Measurements from ENCODE around the gene NPBWR2.

The NPBWR2 gene

GRCh38 chr20:64106981-64107735, at the start of gene NPBWR2:
NPBWR2 (minus strand) TSS chr20:64107565; CDS start chr20:64106831, 734 bp downstream.
- DNase-seq (ENCODE audit: low spot score) = no peak

GRCh38 chr20:64156136-64156885, 48.9 kb upstream of the NPBWR2 start:
- DNase-seq (ENCODE audit: low spot score) = no peak

DNA sequence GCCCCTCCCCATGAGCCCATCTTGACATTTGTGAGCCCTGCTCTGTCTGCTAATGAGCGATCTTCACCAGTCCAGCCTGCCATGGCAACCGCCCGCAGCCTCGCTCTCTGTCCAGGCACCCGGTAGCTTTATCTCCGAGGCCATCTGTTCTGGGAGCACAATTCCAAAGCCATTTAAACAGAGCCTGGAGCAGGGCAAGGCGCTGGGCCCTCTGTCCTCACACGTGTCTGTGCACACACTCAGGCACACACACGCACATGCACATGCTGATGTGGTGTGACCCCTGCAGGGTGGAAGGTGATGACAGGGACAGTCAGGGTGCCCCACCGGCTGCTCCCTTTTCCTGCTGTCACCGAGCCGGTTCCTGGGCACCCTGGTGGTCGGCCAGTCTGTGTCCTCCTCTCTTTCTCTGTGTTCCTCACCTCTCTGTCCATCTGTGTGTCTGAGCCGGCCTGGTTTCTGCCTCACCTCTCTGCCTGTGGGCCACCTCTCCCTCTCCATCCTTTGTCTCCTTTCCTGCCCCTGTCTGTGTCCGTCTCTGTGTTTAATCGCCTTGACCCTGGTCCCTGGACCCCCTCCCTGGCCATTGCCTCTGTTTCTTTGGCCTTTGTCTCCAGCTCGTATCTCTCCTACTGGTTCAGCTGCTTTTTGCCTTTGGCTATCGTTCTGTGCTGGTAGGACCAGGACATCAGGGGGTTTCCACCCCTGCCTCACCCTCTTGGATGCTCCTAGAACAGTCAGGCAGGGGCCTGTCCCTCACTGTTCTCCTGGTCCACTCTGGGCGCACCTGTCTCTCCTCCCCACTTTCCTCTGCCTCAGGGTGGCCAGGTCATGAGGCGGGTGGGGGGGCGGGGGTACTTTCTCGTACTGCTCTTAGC, 48.1 kb upstream of the NPBWR2 start:
- no peak for DNase-seq (ENCODE audit: low spot score)

GRCh38 chr20:64154590-64155257, 47.4 kb upstream of the NPBWR2 start:
- no peak for DNase-seq (ENCODE audit: low spot score)

DNA sequence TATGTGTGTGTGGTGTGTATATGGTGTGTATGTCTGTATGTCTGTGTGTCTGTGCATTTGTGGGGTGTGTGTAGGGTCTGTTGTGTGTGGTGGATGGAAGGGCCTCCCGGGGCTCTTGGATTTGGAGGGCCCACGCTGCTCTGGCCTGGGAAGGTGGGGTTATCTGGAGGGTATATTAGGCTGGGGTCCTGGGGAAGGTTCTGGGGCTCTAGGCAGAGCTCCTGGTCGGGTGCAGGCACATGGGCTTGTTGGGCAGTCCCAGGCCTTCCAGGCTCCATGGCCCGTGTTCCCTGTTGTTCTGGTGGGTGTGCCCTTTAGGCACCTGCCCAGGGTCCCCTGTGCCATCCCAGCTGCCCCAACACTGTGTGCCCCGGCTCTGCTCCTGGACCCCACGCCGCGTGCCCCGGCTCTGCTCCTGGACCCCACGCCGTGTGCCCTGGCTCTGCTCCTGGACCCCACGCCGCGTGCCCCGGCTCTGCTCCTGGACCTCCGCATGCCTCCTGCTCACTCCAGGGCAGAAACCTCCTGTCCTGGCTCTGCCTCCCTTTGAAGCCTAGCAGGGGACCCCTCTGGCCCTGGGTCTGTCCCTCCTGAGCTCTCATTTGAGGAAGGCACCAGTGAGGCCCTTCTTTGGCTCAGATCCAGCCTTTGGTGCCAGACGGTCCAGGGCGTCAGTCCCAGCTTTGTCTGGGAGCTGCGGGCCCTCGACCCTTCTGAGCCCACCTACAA, 46.7 kb upstream of the NPBWR2 start:
- no peak for DNase-seq (ENCODE audit: low spot score)

GRCh38 chr20:64153410-64153809, 46.0 kb upstream of the NPBWR2 start:
- DNase-seq (ENCODE audit: low spot score) = no peak

DNA sequence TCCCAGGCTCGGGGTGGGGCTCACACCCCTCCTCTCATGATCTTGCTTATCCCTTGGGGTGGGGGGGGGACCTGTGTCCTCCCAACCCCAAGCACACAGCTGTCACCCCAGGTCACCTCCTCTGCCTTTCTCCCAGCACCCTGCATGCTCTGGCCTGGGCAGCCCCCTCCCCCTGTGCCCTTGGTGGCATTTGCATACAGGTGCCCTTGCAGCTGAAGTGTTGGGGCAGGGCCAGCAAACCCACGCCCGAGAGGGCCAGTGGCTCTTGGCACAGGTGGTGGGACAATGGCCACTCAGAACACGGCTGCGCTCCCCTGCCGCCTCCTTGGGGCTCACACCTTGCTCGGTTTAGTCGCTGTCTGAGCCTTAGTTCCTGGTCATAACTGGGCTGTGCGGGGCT, 45.5 kb upstream of the NPBWR2 start:
- no peak for DNase-seq (ENCODE audit: low spot score)

DNA sequence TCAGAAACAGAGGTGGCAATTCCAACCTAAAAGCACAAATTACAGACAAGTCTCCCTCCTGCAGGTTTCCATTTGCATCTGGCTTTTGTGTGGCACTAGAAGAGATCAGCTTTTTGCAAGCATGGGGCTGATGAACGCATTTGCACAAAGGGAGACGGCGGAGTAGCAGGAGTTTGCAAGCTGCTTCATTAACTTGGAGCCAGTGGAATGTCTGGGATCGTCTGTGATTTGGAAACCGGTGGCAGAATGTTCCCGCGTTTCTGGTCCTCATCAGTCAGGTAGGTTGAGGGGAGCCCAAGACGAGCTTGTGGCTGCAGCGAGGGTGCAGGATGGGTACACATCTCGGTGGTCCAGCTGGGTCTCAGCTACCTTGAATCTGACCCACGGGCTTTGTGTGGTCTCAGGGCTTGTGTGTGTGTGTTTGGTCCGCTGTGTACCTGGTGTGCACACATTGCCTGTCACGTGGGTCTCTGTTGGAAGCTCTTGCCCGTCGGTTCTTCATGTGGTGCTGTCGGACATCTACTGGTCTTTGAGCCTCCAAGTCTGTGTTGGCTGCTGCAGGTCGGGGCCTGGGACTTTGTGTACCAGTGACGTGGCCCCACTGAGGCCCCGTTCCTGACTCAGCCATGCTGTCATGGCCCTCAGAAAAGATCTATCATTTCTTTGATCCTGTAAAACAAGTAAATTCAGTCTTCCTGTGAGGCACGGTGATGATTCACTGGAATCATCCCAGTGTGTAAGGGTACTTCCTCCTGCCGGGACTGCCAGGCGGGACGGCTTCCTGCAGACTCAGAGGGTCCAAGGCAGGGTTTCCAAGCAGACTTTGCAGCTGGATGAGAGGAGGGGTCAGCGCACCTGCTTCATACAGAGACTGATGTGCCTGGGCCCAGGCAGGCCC, 44.5 kb upstream of the NPBWR2 start:
- no peak for DNase-seq (ENCODE audit: low spot score)

GRCh38 chr20:64150756-64151632, 43.6 kb upstream of the NPBWR2 start:
- DNase-seq (ENCODE audit: low spot score) = no peak

DNA sequence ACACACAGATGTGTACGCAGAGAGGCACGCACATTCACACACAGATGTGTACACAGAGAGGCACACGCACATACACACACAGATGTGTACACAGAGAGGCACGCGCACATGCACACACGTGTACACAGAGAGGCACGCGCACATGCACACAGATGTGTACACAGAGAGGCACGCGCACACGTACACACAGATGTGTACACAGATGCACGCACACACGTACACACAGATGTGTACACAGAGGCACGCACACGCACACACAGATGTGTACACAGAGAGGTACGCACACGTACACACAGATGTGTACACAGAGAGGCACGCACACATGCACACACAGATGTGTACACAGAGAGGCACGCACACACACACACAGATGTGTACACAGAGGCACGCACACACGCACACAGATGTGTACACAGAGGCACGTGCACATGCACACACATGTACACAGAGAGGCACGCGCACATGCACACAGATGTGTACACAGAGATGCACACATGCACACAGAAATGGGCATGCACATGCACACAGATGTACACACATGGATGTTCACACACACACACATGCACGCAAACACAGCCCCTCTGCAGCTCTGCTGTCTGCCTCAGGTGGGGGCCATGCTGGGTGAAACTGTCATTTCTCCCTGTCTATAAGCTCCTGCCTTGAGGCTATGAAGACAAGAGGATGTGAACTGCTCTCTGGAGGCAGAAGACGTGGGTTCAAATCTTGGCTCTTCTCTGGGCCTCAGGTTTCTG, 42.6 kb upstream of the NPBWR2 start:
- DNase-seq (ENCODE audit: low spot score) = no peak

- no peak for DNase-seq (ENCODE audit: low spot score)
Measured at GRCh38 chr20:64149141-64149540, 41.8 kb upstream of the NPBWR2 start.

GRCh38 chr20:64148581-64148980, 41.2 kb upstream of the NPBWR2 start:
- no peak for DNase-seq (ENCODE audit: low spot score)

DNA sequence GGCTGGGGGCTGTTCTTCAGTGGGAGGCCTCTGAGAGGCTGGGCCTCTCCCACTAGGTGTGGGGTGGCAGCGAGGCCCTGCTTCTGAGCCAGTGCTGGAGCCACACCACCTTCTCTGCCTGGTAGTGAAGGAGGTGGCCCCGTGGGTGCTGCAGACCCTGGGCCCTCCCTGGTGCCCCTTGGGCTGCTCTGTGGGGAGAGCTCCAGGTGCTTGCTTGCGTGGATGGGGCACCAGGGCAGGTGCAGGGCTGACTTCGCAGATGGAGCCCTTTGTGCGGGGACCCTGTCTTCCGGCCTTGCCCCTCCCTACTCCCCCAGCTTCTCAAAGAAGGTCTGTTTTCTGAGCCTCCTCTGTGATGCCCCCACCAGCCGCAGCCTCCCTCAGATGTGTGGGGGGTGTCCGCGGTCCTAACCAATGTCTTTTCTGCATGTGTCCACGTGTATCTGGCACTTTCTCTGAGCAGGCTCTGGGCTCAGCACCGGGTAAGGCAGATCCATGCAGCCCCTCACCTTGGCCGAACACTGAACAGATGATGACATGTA, 39.6 kb upstream of the NPBWR2 start:
- DNase-seq (ENCODE audit: low spot score) = no peak

DNA sequence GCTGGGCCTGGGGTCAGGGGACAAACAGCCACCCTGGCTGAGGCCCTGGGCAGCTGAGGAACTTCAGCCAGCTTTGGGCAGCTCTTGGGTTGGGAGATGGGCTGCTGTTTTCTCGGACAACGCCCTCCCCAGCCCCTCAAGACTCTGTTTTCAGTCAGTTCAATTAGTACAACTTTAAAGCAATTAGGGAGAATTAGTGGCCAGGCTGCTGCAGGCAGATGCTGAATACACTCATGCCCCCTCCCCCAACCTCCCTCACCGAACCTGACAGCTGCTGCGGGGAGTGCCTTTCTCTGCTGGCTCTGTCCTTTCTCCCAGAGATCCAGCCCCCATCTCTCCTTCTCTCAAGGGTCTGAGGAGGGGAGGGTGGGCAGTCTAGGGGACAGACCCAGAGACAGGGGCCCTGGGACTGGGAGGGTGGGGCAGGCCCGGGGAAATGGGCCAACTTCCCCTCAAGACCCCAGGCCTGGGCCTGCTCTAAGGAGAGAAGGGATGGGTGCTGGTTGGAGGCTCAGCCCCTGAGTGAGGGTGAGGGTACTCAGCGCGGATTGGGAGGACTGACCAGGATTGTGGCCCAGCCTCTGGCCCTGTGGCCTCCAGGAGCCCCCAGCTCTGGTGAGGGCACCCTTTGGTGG, 39.1 kb upstream of the NPBWR2 start:
- no peak for DNase-seq (ENCODE audit: low spot score)

GRCh38 chr20:64145458-64146300, 38.3 kb upstream of the NPBWR2 start:
- no peak for DNase-seq (ENCODE audit: low spot score)

GRCh38 chr20:64144144-64144912, 37.0 kb upstream of the NPBWR2 start:
- DNase-seq (ENCODE audit: low spot score) = no peak

Measured in AG20443 (cell line).